ENCODE measurements around the gene SCFD2. TPM values are rescaled to one million over a fixed set of nuclear protein-coding genes. Genes with fewer than 3 reads are reported as not detected.

The SCFD2 gene
- total RNA-seq, 1 donor from 2014 or later = 10.7 TPM

DNA sequence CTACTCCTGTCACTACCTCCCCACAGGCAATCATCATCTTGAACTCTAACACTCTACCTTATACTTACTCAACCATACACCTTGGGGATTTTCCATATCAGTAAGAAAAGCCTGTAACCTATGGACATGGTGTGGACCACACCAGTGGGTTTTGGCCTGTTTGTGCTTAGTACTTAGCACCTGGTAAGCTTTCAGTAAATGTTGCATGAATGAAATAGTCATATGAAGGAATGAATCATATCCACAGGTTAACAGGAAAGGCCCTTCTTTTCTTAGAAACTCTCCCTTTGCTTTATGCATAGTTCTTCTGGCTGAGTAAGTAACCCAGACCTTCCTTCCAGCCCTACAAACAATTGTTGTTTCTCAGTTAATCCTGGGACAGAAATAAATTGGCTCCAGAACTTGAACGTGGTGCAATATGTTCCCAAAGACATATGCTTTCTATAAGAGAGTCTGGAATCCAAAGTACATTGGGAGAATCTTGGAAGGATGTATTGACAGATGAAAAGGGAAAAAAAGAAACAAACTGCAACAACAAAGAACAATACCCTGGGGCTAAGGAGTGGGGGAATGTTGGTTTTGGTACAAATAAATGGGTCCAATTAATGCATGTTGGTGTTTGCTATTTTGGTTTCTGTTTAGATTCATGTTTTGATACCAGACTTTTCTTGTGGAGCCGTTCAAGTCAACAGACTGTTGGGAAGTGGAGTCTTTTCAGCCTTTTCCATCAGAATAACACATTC is 475.9 kb downstream of the SCFD2 start:
- Mint-ChIP-seq H3K4me1 (ENCODE audit: low read depth) (no peaks in the 10 kb centered on the region), H3K9me3 (ENCODE audit: low read depth) (no peaks in the 10 kb centered on the region), H3K36me3 (ENCODE audit: low read depth) (peaks cover 3% of the 10 kb centered on the region), H3K27me3 (ENCODE audit: low read depth) (no peaks in the 10 kb centered on the region), H3K4me3 (ENCODE audit: unreplicated experiment) (no peak overlapping the region), H3K27ac (ENCODE audit: unreplicated experiment) (no peak overlapping the region)
- DNase-seq (ENCODE audit: low spot score) = no peak
- TF ChIP-seq CTCF (IDR thresholded peaks at IDR 0.05) = no peak

DNA sequence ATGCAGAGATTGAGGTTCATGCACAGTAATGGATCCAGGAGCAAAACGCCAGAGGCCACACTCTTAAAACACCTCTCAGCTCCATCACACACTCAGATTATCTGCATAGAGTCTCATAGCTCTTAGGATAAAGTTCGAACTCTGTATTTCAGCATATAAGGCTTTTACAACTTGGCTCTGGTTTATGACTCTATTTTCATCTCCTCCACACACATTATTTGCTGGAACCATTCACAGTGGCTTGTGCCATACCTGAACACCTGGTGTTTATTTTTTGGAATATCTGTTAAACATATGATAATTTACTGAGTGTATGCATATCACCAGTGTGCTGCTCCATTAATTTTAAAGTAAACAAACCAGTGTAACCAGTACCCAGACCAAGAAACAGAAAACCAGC is 476.5 kb downstream of the SCFD2 start:
- H3K4me1 Mint-ChIP-seq (ENCODE audit: low read depth) = no peaks in the 10 kb centered on the region
- TF ChIP-seq CTCF (IDR thresholded peaks at IDR 0.05) = no peak
- peaks cover 3% of the 10 kb centered on the region for H3K36me3 Mint-ChIP-seq (ENCODE audit: low read depth)
- H3K27ac Mint-ChIP-seq (ENCODE audit: unreplicated experiment) = no peak overlapping the region
- no peaks in the 10 kb centered on the region for H3K9me3 Mint-ChIP-seq (ENCODE audit: low read depth)
- no peaks in the 10 kb centered on the region for H3K27me3 Mint-ChIP-seq (ENCODE audit: low read depth)
- no peak overlapping the region for H3K4me3 Mint-ChIP-seq (ENCODE audit: unreplicated experiment)
- DNase-seq (ENCODE audit: low spot score) = no peak

DNA sequence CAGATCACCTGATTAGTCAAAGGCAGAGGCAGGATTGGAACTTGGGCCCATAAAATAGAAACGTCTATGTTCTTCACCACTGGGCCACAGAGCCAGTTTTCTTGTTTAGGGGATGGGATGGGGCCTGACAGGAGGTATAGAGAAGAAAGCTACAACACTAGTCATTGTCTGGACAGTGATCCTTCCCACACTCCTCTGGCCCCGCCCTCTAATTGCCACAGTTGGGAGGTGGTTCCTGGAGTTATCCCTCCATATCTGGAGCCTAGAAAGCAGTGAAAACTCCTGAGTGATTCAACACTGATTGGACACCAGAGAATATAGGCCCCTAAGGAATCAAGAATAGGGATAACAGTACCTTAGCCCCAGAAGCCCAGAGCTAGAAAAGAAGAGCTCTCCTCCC is 480.9 kb downstream of the SCFD2 start:
- no peak for DNase-seq (ENCODE audit: low spot score)
- no peaks in the 10 kb centered on the region for H3K4me1 Mint-ChIP-seq (ENCODE audit: low read depth)

GRCh38 chr4:52883707-52884669 is 481.9 kb downstream of the SCFD2 start:
- no peak for DNase-seq (ENCODE audit: low spot score)
- no peak for TF ChIP-seq CTCF (IDR thresholded peaks at IDR 0.05)
- no peaks in the 10 kb centered on the region for H3K9me3 Mint-ChIP-seq (ENCODE audit: low read depth)

More for the DNA sequence above, 480.9 kb downstream of the SCFD2 start:
- H3K27ac Mint-ChIP-seq (ENCODE audit: unreplicated experiment) = no peak overlapping the region
- no peak for TF ChIP-seq CTCF (IDR thresholded peaks at IDR 0.05)
- H3K9me3 Mint-ChIP-seq (ENCODE audit: low read depth) = no peaks in the 10 kb centered on the region
- H3K36me3 Mint-ChIP-seq (ENCODE audit: low read depth) = peaks cover 8% of the 10 kb centered on the region
- no peaks in the 10 kb centered on the region for H3K27me3 Mint-ChIP-seq (ENCODE audit: low read depth)
- no peak overlapping the region for H3K4me3 Mint-ChIP-seq (ENCODE audit: unreplicated experiment)

GRCh38 chr4:52883183-52883621 is 482.7 kb downstream of the SCFD2 start:
- DNase-seq (ENCODE audit: low spot score) = no peak
- no peaks in the 10 kb centered on the region for H3K9me3 Mint-ChIP-seq (ENCODE audit: low read depth)
- TF ChIP-seq CTCF (IDR thresholded peaks at IDR 0.05) = no peak
- H3K4me3 Mint-ChIP-seq (ENCODE audit: unreplicated experiment) = no peak overlapping the region
- H3K27ac Mint-ChIP-seq (ENCODE audit: unreplicated experiment) = no peak overlapping the region
- no peaks in the 10 kb centered on the region for H3K4me1 Mint-ChIP-seq (ENCODE audit: low read depth)
- H3K36me3 Mint-ChIP-seq (ENCODE audit: low read depth) = peaks cover 8% of the 10 kb centered on the region
- no peaks in the 10 kb centered on the region for H3K27me3 Mint-ChIP-seq (ENCODE audit: low read depth)

More at GRCh38 chr4:52883707-52884669, 481.9 kb downstream of the SCFD2 start:
- H3K27me3 Mint-ChIP-seq (ENCODE audit: low read depth) = no peaks in the 10 kb centered on the region
- peaks cover 8% of the 10 kb centered on the region for H3K36me3 Mint-ChIP-seq (ENCODE audit: low read depth)
- no peak overlapping the region for H3K27ac Mint-ChIP-seq (ENCODE audit: unreplicated experiment)
- H3K4me3 Mint-ChIP-seq (ENCODE audit: unreplicated experiment) = no peak overlapping the region
- no peaks in the 10 kb centered on the region for H3K4me1 Mint-ChIP-seq (ENCODE audit: low read depth)
